ENCODE data around the gene AP4B1.

DNA sequence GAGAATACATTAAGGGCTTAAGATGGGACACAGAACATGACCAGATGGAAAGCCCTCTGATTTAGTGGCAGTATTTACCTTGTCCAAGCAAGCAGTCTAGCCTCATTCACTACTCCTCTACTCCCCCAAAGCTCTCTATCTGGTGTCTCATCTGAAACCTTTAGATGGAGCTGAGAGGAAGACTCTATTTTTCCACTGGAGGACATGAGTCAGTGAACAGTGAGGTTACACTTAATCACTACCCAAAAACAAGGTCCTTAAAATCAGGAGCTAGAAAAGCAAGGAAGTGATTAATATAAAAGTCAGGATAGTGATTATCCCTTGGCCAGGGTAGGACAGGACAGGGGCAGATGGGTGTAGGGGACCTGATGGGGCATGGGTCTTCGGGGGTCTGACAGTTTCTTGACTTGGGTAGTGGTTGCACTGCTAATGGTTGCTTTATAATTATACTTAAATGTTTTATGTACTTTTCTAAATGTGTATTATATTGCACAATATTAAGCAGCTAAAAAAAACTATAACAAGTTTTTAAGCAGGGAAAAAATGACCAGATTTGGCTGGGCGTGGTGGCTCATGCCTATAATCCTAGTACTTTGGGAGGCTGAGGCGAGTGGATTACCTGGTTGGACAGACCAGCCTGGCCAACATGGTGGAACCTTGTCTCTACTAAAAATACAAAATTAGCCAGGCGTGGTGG, 36.1 kb downstream of the AP4B1 start:
- TF ChIP-seq ZNF239 (tag by site-specific recombination; IDR thresholded peaks at IDR 0.05) (no peak), ZBTB7A (tag by site-specific recombination; IDR thresholded peaks at IDR 0.05; ENCODE audit: low read depth) (no peak), ZNF292 (tag by site-specific recombination; IDR thresholded peaks at IDR 0.05; ENCODE audit: borderline replicate concordance, low read depth) (no peak), ZBTB1 (tag by site-specific recombination; IDR thresholded peaks at IDR 0.05) (no peak), OVOL3 (tag by site-specific recombination; IDR thresholded peaks at IDR 0.05) (no peak)
- TF ChIP-seq, protein P1, sequence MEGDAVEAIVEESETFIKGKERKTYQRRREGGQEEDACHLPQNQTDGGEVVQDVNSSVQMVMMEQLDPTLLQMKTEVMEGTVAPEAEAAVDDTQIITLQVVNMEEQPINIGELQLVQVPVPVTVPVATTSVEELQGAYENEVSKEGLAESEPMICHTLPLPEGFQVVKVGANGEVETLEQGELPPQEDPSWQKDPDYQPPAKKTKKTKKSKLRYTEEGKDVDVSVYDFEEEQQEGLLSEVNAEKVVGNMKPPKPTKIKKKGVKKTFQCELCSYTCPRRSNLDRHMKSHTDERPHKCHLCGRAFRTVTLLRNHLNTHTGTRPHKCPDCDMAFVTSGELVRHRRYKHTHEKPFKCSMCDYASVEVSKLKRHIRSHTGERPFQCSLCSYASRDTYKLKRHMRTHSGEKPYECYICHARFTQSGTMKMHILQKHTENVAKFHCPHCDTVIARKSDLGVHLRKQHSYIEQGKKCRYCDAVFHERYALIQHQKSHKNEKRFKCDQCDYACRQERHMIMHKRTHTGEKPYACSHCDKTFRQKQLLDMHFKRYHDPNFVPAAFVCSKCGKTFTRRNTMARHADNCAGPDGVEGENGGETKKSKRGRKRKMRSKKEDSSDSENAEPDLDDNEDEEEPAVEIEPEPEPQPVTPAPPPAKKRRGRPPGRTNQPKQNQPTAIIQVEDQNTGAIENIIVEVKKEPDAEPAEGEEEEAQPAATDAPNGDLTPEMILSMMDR (tag by site-specific recombination; IDR thresholded peaks at IDR 0.05), result no peak
